Lower lobe of right lung (tissue), 2 donors: ENCODE measurements around the gene PKNOX2. TPM values are rescaled to one million over a fixed set of nuclear protein-coding genes. Genes with fewer than 3 reads are reported as not detected.

Experiments
- ATAC-seq, 2 donors: fragments of 200-7000 bp; cut with Tn5 transposase; one replicate each; pipeline ENCODE4 v1.9.1; 2020 to 2022; ENCODE audit warnings: mild to moderate bottlenecking in 2 of 2, moderate library complexity in 2 of 2
- DNase-seq: peaks from one replicate; pipeline ENCODE4 v3.0.0-alpha.2; 2020
- H3K27ac ChIP-seq: fragments of 200-600 bp; one replicate; pipeline ENCODE4 v1.8.0; 2022
- H3K27me3 ChIP-seq: fragments of 200-600 bp; one replicate; pipeline ENCODE4 v1.8.0; 2022; ENCODE audit warnings: low read depth
- H3K36me3 ChIP-seq: fragments of 200-600 bp; one replicate; pipeline ENCODE4 v1.8.0; 2022; ENCODE audit warnings: mild to moderate bottlenecking
- H3K4me1 ChIP-seq: fragments of 200-600 bp; one replicate; pipeline ENCODE4 v1.8.0; 2022
- H3K4me3 ChIP-seq: fragments of 200-600 bp; one replicate; pipeline ENCODE4 v1.8.0; 2022; ENCODE audit warnings: mild to moderate bottlenecking
- H3K9me3 ChIP-seq: fragments of 200-600 bp; one replicate; pipeline ENCODE4 v1.8.0; 2022
- intact Hi-C: fragments of 100-400 bp; cut with DNase I; formaldehyde crosslinking; loops from one replicate; pipeline ENCODE4 v1.11.0; 2022
- total RNA-seq: library from RNA; stranded (reverse); fragmentation: NEBNext Ultra II Directional; extraction: Animal tissue kit (Norgen Biotek cat#: 25700); gene quantifications from one replicate; pipeline ENCODE4 v1.2.1, GENCODE V29; 2021
- TF ChIP-seq, protein P1 (sequence below): fragments of 200-600 bp; IDR thresholded peaks from one replicate; pipeline ENCODE4 v1.8.0; 2022; ENCODE audit warnings: antibody characterized with exemption, mild to moderate bottlenecking
- donor health status: DM: no; HTN: yes; CAD: no; lungs with severe emphysema.

The PKNOX2 gene
- total RNA-seq, 1 donor from 2014 or later, result 14.4 TPM

GRCh38 chr11:125227151-125227550 lies 62.6 kb downstream of the PKNOX2 start:
- Histone ChIP-seq H3K4me3 (no peak overlapping the region), H3K4me1 (peaks cover 12% of the 10 kb centered on the region), H3K36me3 (no peaks in the 10 kb centered on the region), H3K27me3 (no peaks in the 10 kb centered on the region), H3K27ac (no peak overlapping the region), H3K9me3 (no peaks in the 10 kb centered on the region)
- no peak for DNase-seq
- intact Hi-C loops, result no loop called here
- no peak for ATAC-seq
- TF ChIP-seq, protein P1, sequence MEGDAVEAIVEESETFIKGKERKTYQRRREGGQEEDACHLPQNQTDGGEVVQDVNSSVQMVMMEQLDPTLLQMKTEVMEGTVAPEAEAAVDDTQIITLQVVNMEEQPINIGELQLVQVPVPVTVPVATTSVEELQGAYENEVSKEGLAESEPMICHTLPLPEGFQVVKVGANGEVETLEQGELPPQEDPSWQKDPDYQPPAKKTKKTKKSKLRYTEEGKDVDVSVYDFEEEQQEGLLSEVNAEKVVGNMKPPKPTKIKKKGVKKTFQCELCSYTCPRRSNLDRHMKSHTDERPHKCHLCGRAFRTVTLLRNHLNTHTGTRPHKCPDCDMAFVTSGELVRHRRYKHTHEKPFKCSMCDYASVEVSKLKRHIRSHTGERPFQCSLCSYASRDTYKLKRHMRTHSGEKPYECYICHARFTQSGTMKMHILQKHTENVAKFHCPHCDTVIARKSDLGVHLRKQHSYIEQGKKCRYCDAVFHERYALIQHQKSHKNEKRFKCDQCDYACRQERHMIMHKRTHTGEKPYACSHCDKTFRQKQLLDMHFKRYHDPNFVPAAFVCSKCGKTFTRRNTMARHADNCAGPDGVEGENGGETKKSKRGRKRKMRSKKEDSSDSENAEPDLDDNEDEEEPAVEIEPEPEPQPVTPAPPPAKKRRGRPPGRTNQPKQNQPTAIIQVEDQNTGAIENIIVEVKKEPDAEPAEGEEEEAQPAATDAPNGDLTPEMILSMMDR, result no peak

DNA sequence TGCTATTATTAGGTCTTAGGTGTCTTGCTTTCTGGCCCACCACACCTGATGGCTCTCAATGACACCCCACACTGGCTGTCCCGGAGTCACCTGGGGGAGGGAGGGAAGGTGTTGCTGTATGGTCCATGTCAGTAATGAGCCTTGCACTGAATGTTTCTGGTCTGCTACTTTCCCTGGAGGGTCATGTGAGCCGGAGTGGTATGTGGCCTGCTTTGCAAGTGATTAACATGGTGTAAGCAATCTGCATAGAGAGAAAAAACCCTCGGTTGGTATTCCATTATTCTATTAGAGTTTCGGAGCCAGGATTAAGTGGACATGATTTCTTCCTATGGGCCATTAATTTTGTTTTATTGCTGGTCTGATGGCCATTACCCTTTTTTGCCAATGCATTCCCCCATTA lies 63.9 kb downstream of the PKNOX2 start:
- no peaks in the 10 kb centered on the region for H3K27me3 ChIP-seq
- no peak overlapping the region for H3K27ac ChIP-seq
- TF ChIP-seq, protein P1, result no peak
- H3K36me3 ChIP-seq, result no peaks in the 10 kb centered on the region
- intact Hi-C loops, result no loop called here
- peaks cover 12% of the 10 kb centered on the region for H3K4me1 ChIP-seq
- H3K4me3 ChIP-seq, result no peak overlapping the region
- ATAC-seq (no peak), DNase-seq (no peak)
- H3K9me3 ChIP-seq, result no peaks in the 10 kb centered on the region

GRCh38 chr11:125228993-125229392 lies 64.4 kb downstream of the PKNOX2 start:
- no peak for ATAC-seq
- Histone ChIP-seq H3K4me1 (peaks cover 8% of the 10 kb centered on the region), H3K27me3 (no peaks in the 10 kb centered on the region), H3K9me3 (no peaks in the 10 kb centered on the region), H3K36me3 (no peaks in the 10 kb centered on the region), H3K27ac (no peak overlapping the region), H3K4me3 (no peak overlapping the region)
- DNase-seq, result no peak
- intact Hi-C loops, result no loop called here
- TF ChIP-seq, protein P1, result no peak

DNA sequence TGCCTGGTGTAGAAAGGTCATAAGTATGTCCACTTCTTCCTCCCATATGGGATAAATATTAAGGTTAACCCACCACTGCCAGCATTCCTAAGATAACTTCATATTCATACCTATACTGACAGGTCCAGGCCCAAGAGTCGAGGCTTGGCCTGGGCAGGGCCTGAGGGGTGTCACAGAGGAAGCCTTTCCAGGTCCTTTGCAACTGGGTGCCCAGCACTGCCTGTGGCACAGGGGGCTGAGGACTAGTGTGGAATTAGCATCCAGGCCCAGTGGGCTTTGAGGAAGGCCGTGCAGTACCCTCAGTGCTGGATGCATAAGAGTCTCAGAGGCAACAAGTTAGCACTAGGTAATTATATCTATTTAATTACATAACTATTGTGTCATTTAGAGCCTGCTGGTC lies 65.4 kb downstream of the PKNOX2 start:
- Histone ChIP-seq H3K27ac (no peak overlapping the region), H3K4me1 (no peaks in the 10 kb centered on the region), H3K4me3 (no peak overlapping the region), H3K36me3 (no peaks in the 10 kb centered on the region), H3K9me3 (no peaks in the 10 kb centered on the region), H3K27me3 (no peaks in the 10 kb centered on the region)
- intact Hi-C loops, result no loop called here
- no peak for DNase-seq
- no peak for ATAC-seq
- TF ChIP-seq, protein P1, result no peak

DNA sequence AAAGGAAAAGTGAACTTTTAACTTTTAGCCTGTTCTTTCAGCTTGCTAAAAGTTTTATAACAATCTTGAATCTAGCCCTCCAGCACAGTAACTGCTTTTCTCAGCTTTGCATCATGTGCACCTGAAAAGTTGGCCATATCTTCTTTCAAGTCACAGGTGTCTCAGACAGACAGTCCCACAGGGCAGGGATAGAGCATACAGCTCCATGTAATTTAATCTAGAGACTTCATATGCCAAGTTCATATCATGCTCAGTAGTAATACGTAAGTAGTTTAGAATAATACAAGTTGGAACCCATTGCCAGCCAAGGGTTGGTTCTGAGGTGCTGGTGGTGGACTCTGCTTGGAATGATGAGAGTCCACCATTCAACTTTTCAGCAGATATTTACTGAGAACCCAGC lies 68.6 kb downstream of the PKNOX2 start:
- TF ChIP-seq, protein P1, result no peak
- Histone ChIP-seq H3K4me3 (no peak overlapping the region), H3K36me3 (no peaks in the 10 kb centered on the region), H3K27ac (no peak overlapping the region), H3K27me3 (no peaks in the 10 kb centered on the region), H3K9me3 (no peaks in the 10 kb centered on the region), H3K4me1 (no peaks in the 10 kb centered on the region)
- DNase-seq, result no peak
- intact Hi-C loops, result no loop called here
- no peak for ATAC-seq

GRCh38 chr11:125233736-125234275 lies 69.3 kb downstream of the PKNOX2 start:
- Histone ChIP-seq H3K27ac (no peak overlapping the region), H3K27me3 (no peaks in the 10 kb centered on the region), H3K36me3 (no peaks in the 10 kb centered on the region), H3K9me3 (no peaks in the 10 kb centered on the region), H3K4me1 (no peaks in the 10 kb centered on the region), H3K4me3 (no peak overlapping the region)
- ATAC-seq (no peak), DNase-seq (no peak)
- intact Hi-C loops, result no loop called here
- TF ChIP-seq, protein P1, result no peak
